ENCODE measurements around the gene TMPRSS4. TPM values are rescaled to one million over a fixed set of nuclear protein-coding genes. Genes with fewer than 3 reads are reported as not detected.

TMPRSS4 gene, protein sequence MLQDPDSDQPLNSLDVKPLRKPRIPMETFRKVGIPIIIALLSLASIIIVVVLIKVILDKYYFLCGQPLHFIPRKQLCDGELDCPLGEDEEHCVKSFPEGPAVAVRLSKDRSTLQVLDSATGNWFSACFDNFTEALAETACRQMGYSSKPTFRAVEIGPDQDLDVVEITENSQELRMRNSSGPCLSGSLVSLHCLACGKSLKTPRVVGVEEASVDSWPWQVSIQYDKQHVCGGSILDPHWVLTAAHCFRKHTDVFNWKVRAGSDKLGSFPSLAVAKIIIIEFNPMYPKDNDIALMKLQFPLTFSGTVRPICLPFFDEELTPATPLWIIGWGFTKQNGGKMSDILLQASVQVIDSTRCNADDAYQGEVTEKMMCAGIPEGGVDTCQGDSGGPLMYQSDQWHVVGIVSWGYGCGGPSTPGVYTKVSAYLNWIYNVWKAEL
- total RNA-seq (under 1 TPM in 1 of 4 donors, not detected in 3; 0.47 TPM), polyA plus RNA-seq (under 1 TPM in 1 of 3 donors, not detected in 2; 0.12 TPM)
- long read RNA-seq, donor 1 = 0 reads
- long read RNA-seq, donor 2 = 0 reads

DNA sequence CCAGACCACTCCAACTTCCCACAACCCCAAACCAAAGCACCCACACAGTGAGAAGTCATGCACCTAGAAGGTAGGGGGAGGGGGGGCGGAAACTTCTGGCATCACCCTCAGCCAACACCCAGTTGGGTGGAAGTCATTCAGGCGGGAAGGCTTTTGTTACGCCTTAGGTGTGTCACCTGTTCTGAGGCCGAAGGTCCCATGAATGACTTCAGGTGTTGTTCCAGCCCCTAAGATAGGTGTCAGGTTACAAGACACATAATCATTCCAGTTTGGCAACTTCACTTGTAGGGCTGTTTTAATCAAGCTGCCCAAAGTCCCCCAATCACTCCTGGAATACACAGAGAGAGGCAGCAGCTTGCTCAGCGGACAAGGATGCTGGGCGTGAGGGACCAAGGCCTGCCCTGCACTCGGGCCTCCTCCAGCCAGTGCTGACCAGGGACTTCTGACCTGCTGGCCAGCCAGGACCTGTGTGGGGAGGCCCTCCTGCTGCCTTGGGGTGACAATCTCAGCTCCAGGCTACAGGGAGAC is at the start of gene TMPRSS4:
Gene TMPRSS4, plus strand, starts transcription at position 325 of the 528 bp plus-strand sequence. CDS start 225 bp downstream, outside the sequence.
- DNase-seq (peak in 1 of 2 donors; percentile 26), ATAC-seq (peak in 1 of 4 donors; percentile 23)
- H3K27me3 ChIP-seq (ENCODE audit: insufficient read depth in 3 of 3, low read length in 2 of 3) = no peaks in the 10 kb centered on the region
- H3K9me3 ChIP-seq = no peaks in the 10 kb centered on the region
- TF ChIP-seq, protein P1, sequence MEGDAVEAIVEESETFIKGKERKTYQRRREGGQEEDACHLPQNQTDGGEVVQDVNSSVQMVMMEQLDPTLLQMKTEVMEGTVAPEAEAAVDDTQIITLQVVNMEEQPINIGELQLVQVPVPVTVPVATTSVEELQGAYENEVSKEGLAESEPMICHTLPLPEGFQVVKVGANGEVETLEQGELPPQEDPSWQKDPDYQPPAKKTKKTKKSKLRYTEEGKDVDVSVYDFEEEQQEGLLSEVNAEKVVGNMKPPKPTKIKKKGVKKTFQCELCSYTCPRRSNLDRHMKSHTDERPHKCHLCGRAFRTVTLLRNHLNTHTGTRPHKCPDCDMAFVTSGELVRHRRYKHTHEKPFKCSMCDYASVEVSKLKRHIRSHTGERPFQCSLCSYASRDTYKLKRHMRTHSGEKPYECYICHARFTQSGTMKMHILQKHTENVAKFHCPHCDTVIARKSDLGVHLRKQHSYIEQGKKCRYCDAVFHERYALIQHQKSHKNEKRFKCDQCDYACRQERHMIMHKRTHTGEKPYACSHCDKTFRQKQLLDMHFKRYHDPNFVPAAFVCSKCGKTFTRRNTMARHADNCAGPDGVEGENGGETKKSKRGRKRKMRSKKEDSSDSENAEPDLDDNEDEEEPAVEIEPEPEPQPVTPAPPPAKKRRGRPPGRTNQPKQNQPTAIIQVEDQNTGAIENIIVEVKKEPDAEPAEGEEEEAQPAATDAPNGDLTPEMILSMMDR (IDR thresholded peaks at IDR 0.05) = no peak
- WGBS, 3 donors = 81 to 89% (median 86%) methylated on average over 7 of the region's 7 CpGs
- intact Hi-C loops (cut with DNase I) = no loop called here
- H3K4me1 ChIP-seq = no peaks in the 10 kb centered on the region
- no peak within 1 kb of the TSS for H3K27ac ChIP-seq
- no peaks in the 10 kb centered on the region for H3K36me3 ChIP-seq (ENCODE audit: insufficient read depth in 1 of 2, low read depth in 1 of 2)
- H3K4me3 ChIP-seq = no peak within 1 kb of the TSS

DNA sequence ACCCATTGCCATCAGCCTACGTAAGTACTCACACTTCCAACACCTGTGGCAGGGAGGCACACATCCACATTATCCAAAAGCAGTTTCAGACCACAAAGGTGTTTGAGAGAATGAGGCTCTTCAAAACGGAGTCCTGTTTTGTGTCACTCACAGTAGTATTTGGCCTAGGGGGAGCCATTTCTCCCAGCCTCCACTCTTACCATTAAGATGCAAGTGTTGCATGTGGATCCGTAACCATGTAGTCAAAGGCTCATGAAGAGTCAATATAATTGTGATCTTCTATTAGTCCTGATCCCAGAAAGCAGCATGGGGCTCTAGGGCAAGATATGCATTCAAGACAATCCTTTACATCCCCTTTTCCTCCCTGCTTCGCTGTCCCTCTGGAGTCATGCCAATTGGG is 49.2 kb upstream of the TMPRSS4 start:
- TF ChIP-seq, protein P1 (IDR thresholded peaks at IDR 0.05) = no peak
- H3K27me3 ChIP-seq (ENCODE audit: insufficient read depth in 3 of 3, low read length in 2 of 3) = peaks cover 0 to 4% (median 0%) of the 10 kb centered on the region in 3 donors
- intact Hi-C loops (cut with DNase I) = no loop called here
- no peak overlapping the region for H3K27ac ChIP-seq
- DNase-seq (no peak), ATAC-seq (no peak)
- no peak overlapping the region for H3K4me3 ChIP-seq
- no peaks in the 10 kb centered on the region for H3K9me3 ChIP-seq
- H3K4me1 ChIP-seq = no peaks in the 10 kb centered on the region
- H3K36me3 ChIP-seq (ENCODE audit: insufficient read depth in 1 of 2, low read depth in 1 of 2) = no peaks in the 10 kb centered on the region
- WGBS, 3 donors = 77 to 89% (median 84%) methylated on average over 4 of the region's 4 CpGs

DNA sequence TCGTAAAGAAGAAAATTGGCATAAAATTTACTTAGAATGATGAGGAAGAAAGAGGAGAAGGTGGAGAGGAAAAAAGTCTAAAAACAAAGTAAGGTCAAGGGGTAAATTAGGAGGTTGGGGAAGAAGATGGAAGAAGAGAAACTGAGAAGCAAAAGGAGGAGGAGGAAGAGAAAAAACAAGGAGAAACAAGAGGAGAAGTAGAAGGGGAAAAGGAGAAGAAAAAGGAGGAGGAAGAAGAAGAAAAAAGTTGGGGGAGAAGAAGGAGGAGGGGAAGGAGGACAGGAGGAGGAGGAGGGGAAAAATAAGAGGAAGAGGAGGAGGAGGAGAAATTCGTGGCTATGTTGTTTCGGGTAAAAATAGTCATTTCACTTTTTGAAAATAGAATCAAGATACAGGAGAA is 48.3 kb upstream of the TMPRSS4 start:
- no peak overlapping the region for H3K4me3 ChIP-seq
- no peaks in the 10 kb centered on the region for H3K36me3 ChIP-seq (ENCODE audit: insufficient read depth in 1 of 2, low read depth in 1 of 2)
- H3K9me3 ChIP-seq = no peaks in the 10 kb centered on the region
- no peak overlapping the region for H3K27ac ChIP-seq
- intact Hi-C loops (cut with DNase I) = no loop called here
- 65 to 75% (median 67%) methylated on average over 3 of the region's 3 CpGs for WGBS, 3 donors
- TF ChIP-seq, protein P1 (IDR thresholded peaks at IDR 0.05) = no peak
- DNase-seq (no peak), ATAC-seq (no peak)
- H3K27me3 ChIP-seq (ENCODE audit: insufficient read depth in 3 of 3, low read length in 2 of 3) = peaks cover 0 to 4% (median 0%) of the 10 kb centered on the region in 3 donors
- H3K4me1 ChIP-seq = no peaks in the 10 kb centered on the region

DNA sequence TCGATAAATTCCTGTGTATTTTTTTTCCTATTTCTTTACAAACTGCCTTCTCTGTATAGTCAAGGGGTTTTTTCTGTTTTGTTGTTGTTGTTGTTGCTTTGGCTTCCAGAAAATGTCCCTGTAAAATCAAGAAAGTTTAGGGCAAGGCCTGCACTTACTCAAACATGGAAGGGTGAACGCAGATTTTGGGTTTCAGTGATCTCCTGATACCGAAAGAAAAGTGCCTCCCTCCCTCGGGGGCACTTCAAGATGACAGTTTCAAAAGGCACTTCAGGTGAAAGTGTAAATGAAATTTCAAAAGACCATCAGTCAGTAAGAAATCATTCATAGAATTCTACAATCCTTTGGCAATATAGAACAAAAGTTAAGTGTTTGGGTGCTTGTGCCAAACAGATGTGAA is 43.4 kb upstream of the TMPRSS4 start:
- ATAC-seq (no peak), DNase-seq (no peak)
- TF ChIP-seq, protein P1 (IDR thresholded peaks at IDR 0.05) = no peak
- Histone ChIP-seq H3K9me3 (no peaks in the 10 kb centered on the region), H3K27ac (no peak overlapping the region), H3K36me3 (ENCODE audit: insufficient read depth in 1 of 2, low read depth in 1 of 2) (no peaks in the 10 kb centered on the region), H3K27me3 (ENCODE audit: insufficient read depth in 3 of 3, low read length in 2 of 3) (peaks cover 0 to 2% (median 0%) of the 10 kb centered on the region in 3 donors), H3K4me3 (no peak overlapping the region), H3K4me1 (no peaks in the 10 kb centered on the region)
- intact Hi-C loops (cut with DNase I) = no loop called here
- 77 to 84% (median 81%) methylated on average over 4 of the region's 4 CpGs for WGBS, 3 donors

Data from psoas muscle (tissue), 8 donors.